ENCODE data around the gene RAMP2.
"Not testable (repeated sequence)": the region's sequence is repeated elsewhere in the genome, so short reads cannot be mapped to it uniquely, and the experiment has no call there.

RAMP2 gene

GRCh38 chr17:42760652-42761581 lies at the start of gene RAMP2:
Gene RAMP2, plus strand, starts transcription at chr17:42761227. Its CDS starts 35 bp downstream, at chr17:42761262.
- DNase-seq (ENCODE audit: low read depth in 2 of 2) = no peak

GRCh38 chr17:42720996-42721583 lies 39.9 kb upstream of the RAMP2 start:
- no peak for DNase-seq (ENCODE audit: low read depth in 2 of 2)

GRCh38 chr17:42723636-42724035 lies 37.4 kb upstream of the RAMP2 start:
- no peak for DNase-seq (ENCODE audit: low read depth in 2 of 2)

GRCh38 chr17:42725143-42725542 lies 35.9 kb upstream of the RAMP2 start:
- DNase-seq (ENCODE audit: low read depth in 2 of 2) = no peak

- no peak for DNase-seq (ENCODE audit: low read depth in 2 of 2)
Observed at GRCh38 chr17:42740699-42741098, 20.3 kb upstream of the RAMP2 start.

GRCh38 chr17:42742916-42743315 lies 18.1 kb upstream of the RAMP2 start:
- not testable (repeated sequence) for DNase-seq (ENCODE audit: low read depth in 2 of 2)

- DNase-seq (ENCODE audit: low read depth in 2 of 2) = no peak
Observed at GRCh38 chr17:42743595-42744282, 17.3 kb upstream of the RAMP2 start.

- DNase-seq (ENCODE audit: low read depth in 2 of 2) = peak; percentile 52 to 74
Observed at GRCh38 chr17:42744283-42744805, 16.7 kb upstream of the RAMP2 start.

- peak; percentile 86 to 88 for DNase-seq (ENCODE audit: low read depth in 2 of 2)
Observed at GRCh38 chr17:42744806-42745617, 16.0 kb upstream of the RAMP2 start, which contains the start of gene EZH1. Gene EZH1, minus strand, starts transcription at chr17:42745040. Its CDS starts 16,099 bp downstream, at chr17:42728941.

GRCh38 chr17:42748202-42748907 lies 12.7 kb upstream of the RAMP2 start:
- DNase-seq (ENCODE audit: low read depth in 2 of 2) = no peak

GRCh38 chr17:42748908-42749798 lies 11.9 kb upstream of the RAMP2 start:
- no peak for DNase-seq (ENCODE audit: low read depth in 2 of 2)

- no peak for DNase-seq (ENCODE audit: low read depth in 2 of 2)
Observed at GRCh38 chr17:42750739-42751344, 10.2 kb upstream of the RAMP2 start.

- DNase-seq (ENCODE audit: low read depth in 2 of 2) = no peak
Observed at GRCh38 chr17:42751628-42752027, 9.4 kb upstream of the RAMP2 start.

- no peak for DNase-seq (ENCODE audit: low read depth in 2 of 2)
Observed at GRCh38 chr17:42754782-42755181, 6.2 kb upstream of the RAMP2 start.

- DNase-seq (ENCODE audit: low read depth in 2 of 2) = no peak
Observed at GRCh38 chr17:42759982-42760651, 910 bp upstream of the RAMP2 start.

- DNase-seq (ENCODE audit: low read depth in 2 of 2) = no peak
Observed at GRCh38 chr17:42761638-42762037, 611 bp downstream of the RAMP2 start.

GRCh38 chr17:42766124-42766523 lies 5.1 kb downstream of the RAMP2 start:
- no peak for DNase-seq (ENCODE audit: low read depth in 2 of 2)

- DNase-seq (ENCODE audit: low read depth in 2 of 2) = no peak
Observed at GRCh38 chr17:42767512-42767911, 6.5 kb downstream of the RAMP2 start.

- not testable (repeated sequence) for DNase-seq (ENCODE audit: low read depth in 2 of 2)
Observed at GRCh38 chr17:42768006-42768405, 7.0 kb downstream of the RAMP2 start.
